Measurements from ENCODE around the gene KLHDC8A. TPM values are rescaled to one million over a fixed set of nuclear protein-coding genes. Genes with fewer than 3 reads are reported as not detected.
A peak's percentile ranks its signal among the peaks of the same experiment; 100 is the strongest.

The KLHDC8A gene
- total and polyA plus RNA-seq, 2 of the 4 experiments (the other 2 are of a cell fraction): not detected

- peaks cover 46% of the 10 kb centered on the region for H3K4me1 ChIP-seq (ENCODE audit: control insufficient read depth, insufficient read depth, low read length)
- H3K9me3 ChIP-seq (ENCODE audit: control insufficient read depth, insufficient read depth, low read length): no peaks in the 10 kb centered on the region
- H3K27me3 ChIP-seq (ENCODE audit: control insufficient read depth, insufficient read depth, low read length): no peaks in the 10 kb centered on the region
- 0 out of 2 replicates have a peak overlapping the region, but pooled peaks have one; percentile 15 for H3K9ac ChIP-seq (ENCODE audit: low read depth, low read length)
- ChIA-PET POLR2A (ENCODE audit: unreplicated experiment) (no interaction called here), CTCF (interaction anchor here (1.0 kb wide), 1 partner anchor 41 kb away, joined by 3 read pairs; no protein-coding TSS in a partner anchor)
- H3K79me1 ChIP-seq (ENCODE audit: low read depth in 1 of 2, low read length in 2 of 2): peaks cover 11 to 87% of the 10 kb centered on the region in 2 experiments
- intact Hi-C loops (cut with micrococcal nuclease): no loop called here
- H3K4me3 ChIP-seq (ENCODE audit: insufficient read depth, low read depth, low read length): no peak overlapping the region
- H3K4ac ChIP-seq (ENCODE audit: low read depth, low read length): peak overlapping the region; percentile 42; the same call in 1 of the 2 replicates
- no peak overlapping the region; the same call in 1 of the 2 replicates for H2BK20ac ChIP-seq (ENCODE audit: low read depth, low read length)
- peak overlapping the region; percentile 45 for H3K27ac ChIP-seq (ENCODE audit: insufficient read depth, low read length)
- peak overlapping the region; percentile 30; the same call in 1 of the 2 replicates for H4K5ac ChIP-seq (ENCODE audit: low read depth, low read length)
- H2AK5ac ChIP-seq (ENCODE audit: low read depth, low read length): peak overlapping the region; percentile 35; the same call in 1 of the 2 replicates
- no TSS peak for BruUV-seq (replicated peaks)
- peak overlapping the region in 1 of 2 experiments; percentile 37; a peak in 2 of 4 replicates for H4K8ac ChIP-seq (ENCODE audit: low read depth in 2 of 2, low read length in 2 of 2)
- TF ChIP-seq MXI1 (IDR thresholded peaks at IDR 0.05; ENCODE audit: borderline replicate concordance, low read depth, low read length) (no peak), BHLHE40 (IDR thresholded peaks at IDR 0.05; ENCODE audit: low read depth, low read length) (no peak), RCOR1 (IDR thresholded peaks at IDR 0.05; ENCODE audit: insufficient replicate concordance, low read length) (no peak), CEBPB (IDR thresholded peaks at IDR 0.05; ENCODE audit: low read depth, low read length) (no peak), POLR2A (IDR thresholded peaks at IDR 0.05; ENCODE audit: low read depth, low read length) (no peak), RAD21 (IDR thresholded peaks at IDR 0.05; ENCODE audit: low read length) (no peak), NFE2L2 (IDR thresholded peaks at IDR 0.05; ENCODE audit: low read depth, low read length) (no peak), CHD1 (IDR thresholded peaks at IDR 0.05; ENCODE audit: low read depth, low read length) (no peak), USF2 (IDR thresholded peaks at IDR 0.05; ENCODE audit: low read depth, low read length) (no peak), SMC3 (IDR thresholded peaks at IDR 0.05; ENCODE audit: low read depth, low read length) (no peak)
- TF ChIP-seq, protein P1, sequence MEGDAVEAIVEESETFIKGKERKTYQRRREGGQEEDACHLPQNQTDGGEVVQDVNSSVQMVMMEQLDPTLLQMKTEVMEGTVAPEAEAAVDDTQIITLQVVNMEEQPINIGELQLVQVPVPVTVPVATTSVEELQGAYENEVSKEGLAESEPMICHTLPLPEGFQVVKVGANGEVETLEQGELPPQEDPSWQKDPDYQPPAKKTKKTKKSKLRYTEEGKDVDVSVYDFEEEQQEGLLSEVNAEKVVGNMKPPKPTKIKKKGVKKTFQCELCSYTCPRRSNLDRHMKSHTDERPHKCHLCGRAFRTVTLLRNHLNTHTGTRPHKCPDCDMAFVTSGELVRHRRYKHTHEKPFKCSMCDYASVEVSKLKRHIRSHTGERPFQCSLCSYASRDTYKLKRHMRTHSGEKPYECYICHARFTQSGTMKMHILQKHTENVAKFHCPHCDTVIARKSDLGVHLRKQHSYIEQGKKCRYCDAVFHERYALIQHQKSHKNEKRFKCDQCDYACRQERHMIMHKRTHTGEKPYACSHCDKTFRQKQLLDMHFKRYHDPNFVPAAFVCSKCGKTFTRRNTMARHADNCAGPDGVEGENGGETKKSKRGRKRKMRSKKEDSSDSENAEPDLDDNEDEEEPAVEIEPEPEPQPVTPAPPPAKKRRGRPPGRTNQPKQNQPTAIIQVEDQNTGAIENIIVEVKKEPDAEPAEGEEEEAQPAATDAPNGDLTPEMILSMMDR (conservative IDR thresholded peaks at IDR 0.05; ENCODE audit: low read depth, low read length): no peak
- TF ChIP-seq, protein P2, sequence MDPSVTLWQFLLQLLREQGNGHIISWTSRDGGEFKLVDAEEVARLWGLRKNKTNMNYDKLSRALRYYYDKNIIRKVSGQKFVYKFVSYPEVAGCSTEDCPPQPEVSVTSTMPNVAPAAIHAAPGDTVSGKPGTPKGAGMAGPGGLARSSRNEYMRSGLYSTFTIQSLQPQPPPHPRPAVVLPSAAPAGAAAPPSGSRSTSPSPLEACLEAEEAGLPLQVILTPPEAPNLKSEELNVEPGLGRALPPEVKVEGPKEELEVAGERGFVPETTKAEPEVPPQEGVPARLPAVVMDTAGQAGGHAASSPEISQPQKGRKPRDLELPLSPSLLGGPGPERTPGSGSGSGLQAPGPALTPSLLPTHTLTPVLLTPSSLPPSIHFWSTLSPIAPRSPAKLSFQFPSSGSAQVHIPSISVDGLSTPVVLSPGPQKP (IDR thresholded peaks at IDR 0.05; ENCODE audit: borderline replicate concordance, low read depth, low read length): no peak
- H3K23ac ChIP-seq (ENCODE audit: low read depth, low read length): peak overlapping the region; percentile 29; the same call in 1 of the 2 replicates
- in situ Hi-C loops (cut with MboI; ENCODE audit: low sequenced_read_pairs): no loop called here
- no peak for ATAC-seq (ENCODE audit: low read depth)
- H3K56ac ChIP-seq (ENCODE audit: extremely low read depth, insufficient read depth, low read length): 0 out of 2 replicates have a peak overlapping the region, but pooled peaks have one; percentile 30
- H2AFZ ChIP-seq (replicated peaks; ENCODE audit: low read length, poor library complexity): no peak overlapping the region
- H2AK9ac ChIP-seq (replicated peaks; ENCODE audit: low read depth, low read length, poor library complexity): peak overlapping the region; percentile 20
- H4K20me1 ChIP-seq (ENCODE audit: insufficient read depth, low read length): peaks cover 67% of the 10 kb centered on the region
- H3K18ac ChIP-seq (ENCODE audit: low read depth, low read length): 0 out of 2 replicates have a peak overlapping the region, but pooled peaks have one; percentile 10
- H3K9me1 ChIP-seq (ENCODE audit: insufficient read depth, low read length): peaks cover 56% of the 10 kb centered on the region
- 0 out of 2 replicates have a peak overlapping the region, but pooled peaks have one; percentile 24 for H4K91ac ChIP-seq (ENCODE audit: insufficient read depth, low read depth, low read length)
- H3K4me2 ChIP-seq (ENCODE audit: low read depth, low read length): peak overlapping the region; percentile 1; the same call in 1 of the 2 replicates
- peak overlapping the region; percentile 33; the same call in 1 of the 2 replicates for H2BK120ac ChIP-seq (ENCODE audit: low read depth, low read length)
- no peak for DNase-seq
- peaks cover 24% of the 10 kb centered on the region for H3K36me3 ChIP-seq (ENCODE audit: control insufficient read depth, insufficient read depth, low read length)
- dilution Hi-C loops (cut with HindIII; ENCODE audit: low sequenced_read_pairs, unreplicated experiment): no loop called here
- H3K14ac ChIP-seq (replicated peaks; ENCODE audit: low read depth, low read length): peak overlapping the region; percentile 66
- 85% methylated on average over 2 of the region's 5 CpGs; no CpG with 5 or more reads in 1 of the 2 experiments for whole genome bisulfite sequencing, 2 experiments (ENCODE audit: extremely low coverage in 2 of 2, insufficient read length in 1 of 2)
- peak overlapping the region; percentile 74 for H2BK5ac ChIP-seq (ENCODE audit: low read depth, low read length, poor library complexity, severe bottlenecking)
- no peak overlapping the region for H2BK15ac ChIP-seq (ENCODE audit: low read depth, low read length)
Measured at GRCh38 chr1:205315008-205315618, 41.6 kb downstream of the KLHDC8A start.

Measured in IMR-90 (cell line).